Measurements from ENCODE around the gene KRTAP5-1. TPM values are rescaled to one million over a fixed set of nuclear protein-coding genes. Genes with fewer than 3 reads are reported as not detected.
"Not testable (repeated sequence)": the region's sequence is repeated elsewhere in the genome, so short reads cannot be mapped to it uniquely, and the experiment has no call there.

The KRTAP5-1 gene
- total RNA-seq, 1 donor from 2014 or later = not detected

DNA sequence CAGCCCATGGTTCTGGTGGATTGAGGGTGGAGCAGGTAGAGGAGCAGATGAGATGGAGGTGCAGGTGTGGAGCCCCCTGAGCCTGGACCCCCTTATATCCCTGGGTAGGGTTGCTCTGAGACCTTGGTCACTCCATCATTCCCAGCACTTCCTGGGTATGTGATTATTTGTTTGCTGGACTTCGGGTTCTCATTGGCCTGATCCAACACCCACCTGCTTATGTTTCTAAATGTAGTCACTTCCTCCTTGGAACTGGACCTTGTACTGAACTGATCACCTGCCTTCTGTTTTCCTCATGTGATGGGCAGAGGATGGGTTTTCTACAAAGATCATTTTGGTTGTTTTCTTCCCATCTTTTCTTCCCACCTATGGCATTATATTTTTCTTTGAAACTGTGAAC is 37.0 kb upstream of the KRTAP5-1 start, which contains the start of gene KRTAP5-4:
Gene KRTAP5-4 (minus strand): TSS at position 53 of the 400 bp plus-strand sequence. CDS start 45 bp downstream, at position 8.
- DNase-seq (ENCODE audit: low read depth) = no peak
- TF ChIP-seq, protein P1, sequence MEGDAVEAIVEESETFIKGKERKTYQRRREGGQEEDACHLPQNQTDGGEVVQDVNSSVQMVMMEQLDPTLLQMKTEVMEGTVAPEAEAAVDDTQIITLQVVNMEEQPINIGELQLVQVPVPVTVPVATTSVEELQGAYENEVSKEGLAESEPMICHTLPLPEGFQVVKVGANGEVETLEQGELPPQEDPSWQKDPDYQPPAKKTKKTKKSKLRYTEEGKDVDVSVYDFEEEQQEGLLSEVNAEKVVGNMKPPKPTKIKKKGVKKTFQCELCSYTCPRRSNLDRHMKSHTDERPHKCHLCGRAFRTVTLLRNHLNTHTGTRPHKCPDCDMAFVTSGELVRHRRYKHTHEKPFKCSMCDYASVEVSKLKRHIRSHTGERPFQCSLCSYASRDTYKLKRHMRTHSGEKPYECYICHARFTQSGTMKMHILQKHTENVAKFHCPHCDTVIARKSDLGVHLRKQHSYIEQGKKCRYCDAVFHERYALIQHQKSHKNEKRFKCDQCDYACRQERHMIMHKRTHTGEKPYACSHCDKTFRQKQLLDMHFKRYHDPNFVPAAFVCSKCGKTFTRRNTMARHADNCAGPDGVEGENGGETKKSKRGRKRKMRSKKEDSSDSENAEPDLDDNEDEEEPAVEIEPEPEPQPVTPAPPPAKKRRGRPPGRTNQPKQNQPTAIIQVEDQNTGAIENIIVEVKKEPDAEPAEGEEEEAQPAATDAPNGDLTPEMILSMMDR (IDR thresholded peaks at IDR 0.05; ENCODE audit: insufficient read depth, low read length, poor library complexity, severe bottlenecking) = no peak
- Histone ChIP-seq H3K27me3 (ENCODE audit: control insufficient read depth, insufficient read depth, low read length) (peaks cover 8% of the 10 kb centered on the region), H3K4me3 (ENCODE audit: low read depth, low read length) (no peak within 1 kb of the TSS), H3K36me3 (ENCODE audit: control insufficient read depth, insufficient read depth, low read length) (no peaks in the 10 kb centered on the region)

DNA sequence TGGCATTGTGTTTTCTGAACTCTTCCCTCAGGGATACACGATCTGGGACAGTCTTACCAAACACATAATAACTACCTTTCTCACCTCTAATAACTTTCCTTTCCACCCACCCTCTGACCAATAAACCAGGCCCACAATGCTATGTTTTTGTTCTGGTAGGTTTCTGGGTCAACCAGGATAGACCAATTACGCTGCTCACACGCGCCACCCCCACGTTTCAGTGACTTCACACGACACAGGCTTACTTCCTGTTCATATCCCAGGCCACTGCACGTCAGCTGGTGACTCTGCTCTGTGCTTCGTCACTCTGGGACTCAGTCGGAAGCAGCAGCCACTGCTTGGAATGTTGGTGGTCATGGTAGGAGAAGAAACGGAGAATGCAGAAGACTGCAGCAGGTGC is 34.4 kb upstream of the KRTAP5-1 start:
- TF ChIP-seq, protein P1 (IDR thresholded peaks at IDR 0.05; ENCODE audit: insufficient read depth, low read length, poor library complexity, severe bottlenecking) = no peak
- DNase-seq (ENCODE audit: low read depth) = no peak
- no peaks in the 10 kb centered on the region for H3K36me3 ChIP-seq (ENCODE audit: control insufficient read depth, insufficient read depth, low read length)
- H3K27me3 ChIP-seq (ENCODE audit: control insufficient read depth, insufficient read depth, low read length) = peaks cover 5% of the 10 kb centered on the region
- H3K4me3 ChIP-seq (ENCODE audit: low read depth, low read length) = no peak overlapping the region

DNA sequence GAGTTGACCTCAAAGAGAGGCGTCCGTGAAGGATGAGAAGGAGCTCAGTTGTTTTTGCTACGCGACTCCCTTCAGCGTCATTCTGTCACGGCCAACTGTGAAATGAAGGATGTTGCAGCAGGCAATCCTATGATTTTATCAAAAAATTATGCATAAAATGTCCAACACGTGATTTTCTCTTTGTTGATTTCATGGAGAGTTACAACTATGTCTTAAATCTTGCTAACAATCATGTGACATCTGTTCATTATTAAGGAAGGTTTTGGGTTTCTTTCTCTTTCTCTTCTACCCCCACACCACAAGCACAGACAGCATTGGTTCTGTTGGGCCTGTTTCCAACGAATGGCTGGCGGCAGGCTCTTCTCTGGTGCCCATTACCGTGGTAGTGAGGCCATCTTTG is 33.1 kb upstream of the KRTAP5-1 start:
- Histone ChIP-seq H3K36me3 (ENCODE audit: control insufficient read depth, insufficient read depth, low read length) (no peaks in the 10 kb centered on the region), H3K27me3 (ENCODE audit: control insufficient read depth, insufficient read depth, low read length) (peaks cover 5% of the 10 kb centered on the region), H3K4me3 (ENCODE audit: low read depth, low read length) (no peak overlapping the region)
- TF ChIP-seq, protein P1 (IDR thresholded peaks at IDR 0.05; ENCODE audit: insufficient read depth, low read length, poor library complexity, severe bottlenecking) = no peak
- DNase-seq (ENCODE audit: low read depth) = no peak

DNA sequence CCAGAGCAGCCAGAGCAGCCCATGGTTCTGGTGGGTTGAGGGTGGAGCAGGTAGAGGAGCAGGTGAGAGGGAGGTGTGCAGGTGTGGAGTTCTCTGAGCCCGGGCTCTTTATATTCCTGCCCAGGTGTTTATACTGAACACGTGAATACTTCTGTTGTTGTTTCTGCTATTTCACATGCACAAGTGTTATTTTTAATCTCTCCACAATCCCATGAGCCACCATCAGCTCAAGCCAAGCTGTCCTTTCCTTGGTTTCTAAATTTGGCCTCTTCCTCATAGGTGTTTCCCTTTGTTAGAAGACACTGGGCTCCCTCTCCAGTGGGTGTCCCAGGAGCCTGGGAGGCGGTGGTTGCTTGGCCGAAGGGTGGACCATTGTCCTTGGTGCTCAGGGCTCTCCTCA is 23.3 kb upstream of the KRTAP5-1 start, which contains the start of gene KRTAP5-3:
Gene KRTAP5-3 (minus strand): TSS at position 101 of the 400 bp plus-strand sequence. CDS start 78 bp downstream, at position 23.
- Histone ChIP-seq H3K4me3 (ENCODE audit: low read depth, low read length) (no peak within 1 kb of the TSS), H3K36me3 (ENCODE audit: control insufficient read depth, insufficient read depth, low read length) (no peaks in the 10 kb centered on the region), H3K27me3 (ENCODE audit: control insufficient read depth, insufficient read depth, low read length) (peaks cover 25% of the 10 kb centered on the region)
- TF ChIP-seq, protein P1 (IDR thresholded peaks at IDR 0.05; ENCODE audit: insufficient read depth, low read length, poor library complexity, severe bottlenecking) = no peak
- no peak for DNase-seq (ENCODE audit: low read depth)

DNA sequence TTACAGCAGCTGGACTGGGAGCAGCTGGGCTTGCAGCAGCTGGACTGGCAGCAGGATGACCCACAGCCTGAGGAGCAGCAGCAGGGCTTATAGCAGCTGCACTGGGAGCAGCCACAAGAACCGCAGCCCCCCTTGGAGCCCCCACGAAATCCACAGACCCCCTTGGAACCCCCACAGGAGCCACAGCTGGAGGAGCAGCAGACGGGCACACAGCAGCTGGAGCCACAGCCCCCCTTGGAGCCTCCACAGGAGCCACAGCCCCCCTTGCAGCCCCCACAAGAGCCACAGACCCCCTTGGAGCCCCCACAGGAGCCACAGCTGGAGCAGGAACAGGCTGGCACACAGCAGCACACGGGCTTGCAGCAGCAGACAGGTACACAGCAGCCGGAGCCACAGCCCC is 22.8 kb upstream of the KRTAP5-1 start:
- peaks cover 25% of the 10 kb centered on the region for H3K27me3 ChIP-seq (ENCODE audit: control insufficient read depth, insufficient read depth, low read length)
- H3K36me3 ChIP-seq (ENCODE audit: control insufficient read depth, insufficient read depth, low read length); DNase-seq (ENCODE audit: low read depth); H3K4me3 ChIP-seq (ENCODE audit: low read depth, low read length): not testable (repeated sequence)

DNA sequence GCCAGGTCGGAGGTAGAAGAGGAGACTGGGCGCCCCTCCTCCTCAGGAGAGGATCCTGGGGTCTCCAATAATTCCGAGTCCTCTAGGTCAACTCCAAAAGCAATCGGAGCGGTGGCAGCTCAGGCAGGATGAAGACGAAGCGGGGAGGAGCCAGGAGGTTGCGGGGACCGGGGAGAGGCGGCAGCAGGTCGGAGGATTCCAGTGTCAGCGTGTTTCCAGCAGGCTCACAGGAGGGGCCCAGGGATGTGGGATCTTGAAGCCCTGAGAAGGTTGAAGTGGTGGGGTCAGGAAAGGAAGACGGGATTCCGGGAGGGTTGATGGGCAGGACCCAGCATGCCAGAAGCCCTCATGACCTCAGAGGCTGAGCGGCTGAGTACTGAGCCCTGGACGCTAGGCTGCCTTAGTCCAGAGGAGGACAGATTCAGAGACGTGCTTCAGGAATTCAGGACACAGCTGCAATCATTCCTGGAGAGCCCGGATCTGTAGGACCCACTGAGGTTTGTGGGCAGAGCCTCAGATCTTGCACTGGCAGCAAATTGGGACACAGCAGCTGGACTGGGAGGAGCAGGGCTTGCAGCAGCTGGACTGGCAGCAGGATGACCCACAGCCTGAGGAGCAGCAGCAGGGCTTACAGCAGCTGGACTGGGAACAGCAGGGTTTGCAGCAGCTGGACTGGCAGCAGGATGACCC is 22.2 kb upstream of the KRTAP5-1 start:
- H3K4me3 ChIP-seq (ENCODE audit: low read depth, low read length); DNase-seq (ENCODE audit: low read depth); H3K36me3 ChIP-seq (ENCODE audit: control insufficient read depth, insufficient read depth, low read length): not testable (repeated sequence)
- peaks cover 25% of the 10 kb centered on the region for H3K27me3 ChIP-seq (ENCODE audit: control insufficient read depth, insufficient read depth, low read length)

DNA sequence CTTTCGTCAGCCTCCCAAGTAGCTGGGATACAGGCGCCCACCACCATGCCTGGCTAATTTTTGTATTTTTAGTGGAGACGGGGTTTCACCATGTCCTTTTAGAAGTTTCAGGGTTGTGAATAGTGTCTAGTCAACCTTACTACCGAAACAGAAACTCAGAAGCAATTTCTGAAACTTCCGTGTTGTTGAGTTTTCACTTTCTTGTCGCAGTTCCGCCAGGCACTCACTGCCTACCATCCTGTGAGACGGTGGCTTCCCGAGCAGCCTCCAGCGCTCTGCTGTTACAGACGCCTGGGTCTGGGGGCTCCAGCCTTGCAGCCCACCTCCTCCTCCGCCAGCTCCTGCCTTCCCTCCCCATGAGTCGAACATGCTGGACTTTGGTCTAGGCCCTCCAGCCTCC is 20.8 kb upstream of the KRTAP5-1 start:
- not testable (repeated sequence) for H3K36me3 ChIP-seq (ENCODE audit: control insufficient read depth, insufficient read depth, low read length); H3K4me3 ChIP-seq (ENCODE audit: low read depth, low read length); DNase-seq (ENCODE audit: low read depth)
- H3K27me3 ChIP-seq (ENCODE audit: control insufficient read depth, insufficient read depth, low read length) = peaks cover 27% of the 10 kb centered on the region
